ENCODE measurements around the gene MED12L. TPM values are rescaled to one million over a fixed set of nuclear protein-coding genes. Genes with fewer than 3 reads are reported as not detected.

The MED12L gene
- total and polyA plus RNA-seq, 2 experiments from 2014 or later, result 0.07 to 2.7 TPM

DNA sequence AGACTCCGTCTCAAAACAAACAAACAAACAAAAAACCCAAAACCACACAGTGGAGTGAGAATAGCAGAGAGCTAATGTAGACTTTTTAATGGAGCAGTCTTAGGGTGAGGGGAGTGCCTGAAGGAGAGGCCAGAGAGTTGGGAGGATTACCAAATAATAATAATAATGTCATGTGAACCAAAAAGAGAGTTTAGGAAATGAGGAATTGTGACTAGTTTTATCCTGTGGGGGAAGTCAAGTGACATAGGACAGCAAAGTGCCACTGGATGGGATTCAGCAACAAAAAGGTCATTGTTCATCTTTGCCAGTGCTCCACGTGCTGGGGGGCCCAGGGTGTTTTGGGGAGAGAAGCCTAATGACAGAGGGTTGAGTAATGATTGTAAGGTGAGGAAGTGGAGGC, 218.3 kb downstream of the MED12L start:
- Histone ChIP-seq H3K27me3 (no peaks in the 10 kb centered on the region), H3K4me2 (no peak overlapping the region), H3K27ac (peak overlapping the region; percentile 3), H3K4me1 (ENCODE audit: insufficient read depth) (peaks cover 15% of the 10 kb centered on the region), H3K36me3 (replicated peaks; ENCODE audit: insufficient read depth, low read depth) (no peaks in the 10 kb centered on the region), H4K20me1 (ENCODE audit: insufficient read depth, poor library complexity, severe bottlenecking) (no peaks in the 10 kb centered on the region), H3K9me2 (replicated peaks; ENCODE audit: insufficient read depth) (no peaks in the 10 kb centered on the region), H3K79me2 (no peaks in the 10 kb centered on the region), H2AFZ (no peak overlapping the region), H3K9me3 (ENCODE audit: low read depth) (no peaks in the 10 kb centered on the region), H3K4me3 (no peak overlapping the region)
- no peak for DNase-seq (ENCODE audit: low spot score)
- TF ChIP-seq, protein P1, sequence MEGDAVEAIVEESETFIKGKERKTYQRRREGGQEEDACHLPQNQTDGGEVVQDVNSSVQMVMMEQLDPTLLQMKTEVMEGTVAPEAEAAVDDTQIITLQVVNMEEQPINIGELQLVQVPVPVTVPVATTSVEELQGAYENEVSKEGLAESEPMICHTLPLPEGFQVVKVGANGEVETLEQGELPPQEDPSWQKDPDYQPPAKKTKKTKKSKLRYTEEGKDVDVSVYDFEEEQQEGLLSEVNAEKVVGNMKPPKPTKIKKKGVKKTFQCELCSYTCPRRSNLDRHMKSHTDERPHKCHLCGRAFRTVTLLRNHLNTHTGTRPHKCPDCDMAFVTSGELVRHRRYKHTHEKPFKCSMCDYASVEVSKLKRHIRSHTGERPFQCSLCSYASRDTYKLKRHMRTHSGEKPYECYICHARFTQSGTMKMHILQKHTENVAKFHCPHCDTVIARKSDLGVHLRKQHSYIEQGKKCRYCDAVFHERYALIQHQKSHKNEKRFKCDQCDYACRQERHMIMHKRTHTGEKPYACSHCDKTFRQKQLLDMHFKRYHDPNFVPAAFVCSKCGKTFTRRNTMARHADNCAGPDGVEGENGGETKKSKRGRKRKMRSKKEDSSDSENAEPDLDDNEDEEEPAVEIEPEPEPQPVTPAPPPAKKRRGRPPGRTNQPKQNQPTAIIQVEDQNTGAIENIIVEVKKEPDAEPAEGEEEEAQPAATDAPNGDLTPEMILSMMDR (IDR thresholded peaks at IDR 0.05; ENCODE audit: poor library complexity), result no peak
- no peak for TF ChIP-seq EZH2 (IDR thresholded peaks at IDR 0.05; ENCODE audit: borderline replicate concordance)
- TF ChIP-seq EZH2phosphoT487 (IDR thresholded peaks at IDR 0.05; ENCODE audit: low read depth, severe bottlenecking, unreplicated experiment), result no peak
- 80% methylated on average over 2 of the region's 2 CpGs for WGBS (ENCODE audit: low lambda C conversion rate, missing lambda C conversion rate)

- Histone ChIP-seq H3K27ac (peak overlapping the region; percentile 84), H3K4me1 (ENCODE audit: insufficient read depth) (peaks cover 15% of the 10 kb centered on the region), H3K4me2 (peak overlapping the region; percentile 20), H3K79me2 (no peaks in the 10 kb centered on the region), H3K9me2 (replicated peaks; ENCODE audit: insufficient read depth) (no peaks in the 10 kb centered on the region), H3K4me3 (no peak overlapping the region), H3K9me3 (ENCODE audit: low read depth) (no peaks in the 10 kb centered on the region), H4K20me1 (ENCODE audit: insufficient read depth, poor library complexity, severe bottlenecking) (no peaks in the 10 kb centered on the region), H2AFZ (peak overlapping the region; percentile 10), H3K27me3 (no peaks in the 10 kb centered on the region), H3K36me3 (replicated peaks; ENCODE audit: insufficient read depth, low read depth) (no peaks in the 10 kb centered on the region)
- 32% methylated on average over 7 of the region's 7 CpGs for WGBS (ENCODE audit: low lambda C conversion rate, missing lambda C conversion rate)
- DNase-seq (ENCODE audit: low spot score), result peak; percentile 89
- TF ChIP-seq, protein P1 (IDR thresholded peaks at IDR 0.05; ENCODE audit: poor library complexity), result peak; percentile 34
- no peak for TF ChIP-seq EZH2 (IDR thresholded peaks at IDR 0.05; ENCODE audit: borderline replicate concordance)
- no peak for TF ChIP-seq EZH2phosphoT487 (IDR thresholded peaks at IDR 0.05; ENCODE audit: low read depth, severe bottlenecking, unreplicated experiment)
Measured at GRCh38 chr3:151305060-151305774, 219.8 kb downstream of the MED12L start.

- WGBS (ENCODE audit: low lambda C conversion rate, missing lambda C conversion rate), result 92% methylated on average over 4 of the region's 4 CpGs
- TF ChIP-seq EZH2 (IDR thresholded peaks at IDR 0.05; ENCODE audit: borderline replicate concordance) (no peak), EZH2phosphoT487 (IDR thresholded peaks at IDR 0.05; ENCODE audit: low read depth, severe bottlenecking, unreplicated experiment) (no peak)
- TF ChIP-seq, protein P1 (IDR thresholded peaks at IDR 0.05; ENCODE audit: poor library complexity), result no peak
- H3K36me3 ChIP-seq (replicated peaks; ENCODE audit: insufficient read depth, low read depth), result no peaks in the 10 kb centered on the region
- H3K4me1 ChIP-seq (ENCODE audit: insufficient read depth), result peaks cover 15% of the 10 kb centered on the region
- peak overlapping the region; percentile 84 for H3K27ac ChIP-seq
- peak overlapping the region; percentile 10 for H2AFZ ChIP-seq
- no peaks in the 10 kb centered on the region for H3K9me3 ChIP-seq (ENCODE audit: low read depth)
- H3K79me2 ChIP-seq, result no peaks in the 10 kb centered on the region
- H4K20me1 ChIP-seq (ENCODE audit: insufficient read depth, poor library complexity, severe bottlenecking), result no peaks in the 10 kb centered on the region
- H3K27me3 ChIP-seq, result no peaks in the 10 kb centered on the region
- H3K4me3 ChIP-seq, result no peak overlapping the region
- no peaks in the 10 kb centered on the region for H3K9me2 ChIP-seq (replicated peaks; ENCODE audit: insufficient read depth)
- no peak overlapping the region for H3K4me2 ChIP-seq
- DNase-seq (ENCODE audit: low spot score), result no peak
Measured at GRCh38 chr3:151305775-151306151, 220.3 kb downstream of the MED12L start.
